NB4 (cell line): Measurements from ENCODE around the gene TNFRSF12A.
"Not testable (repeated sequence)": the region's sequence is repeated elsewhere in the genome, so short reads cannot be mapped to it uniquely, and the experiment has no call there.

ENCODE experiments used
- DNase-seq: peaks from one replicate; pipeline ENCODE4 v3.0.0; 2010; ENCODE audit warnings: low read depth
- H3K4me3 ChIP-seq: one replicate; pipeline ENCODE4 v1.5.1; 2011; ENCODE audit warnings: mild to moderate bottlenecking, low read depth, low read length, moderate library complexity
- MAX ChIP-seq: IDR thresholded peaks from 2 replicates; pipeline ENCODE4 v1.6.1; 2011; ENCODE audit warnings: low read depth, low read length
- MYC ChIP-seq: IDR thresholded peaks from 2 replicates; pipeline ENCODE4 v1.6.1; 2011; ENCODE audit warnings: low read depth, low read length
- POLR2A ChIP-seq: IDR thresholded peaks from 2 replicates; pipeline ENCODE4 v1.6.1; 2011; ENCODE audit warnings: mild to moderate bottlenecking; ENCODE audit not compliant: insufficient read length; ENCODE audit errors: extremely low read depth
- TF ChIP-seq, protein P1 (sequence below): IDR thresholded peaks from one replicate; pipeline ENCODE4 v1.5.1; 2012; ENCODE audit warnings: low read depth, low read length

Gene TNFRSF12A

GRCh38 chr16:3065069-3065741 lies 45.0 kb downstream of the TNFRSF12A start, which contains the start of gene IL32:
IL32 (plus strand) TSS chr16:3065640; CDS start chr16:3065812, 172 bp downstream.
- H3K4me3 ChIP-seq = no peak within 1 kb of the TSS
- DNase-seq = no peak

GRCh38 chr16:3065742-3066439 lies 45.7 kb downstream of the TNFRSF12A start:
- no peak overlapping the region for H3K4me3 ChIP-seq
- no peak for TF ChIP-seq MYC
- TF ChIP-seq POLR2A = no peak
- TF ChIP-seq, protein P1, sequence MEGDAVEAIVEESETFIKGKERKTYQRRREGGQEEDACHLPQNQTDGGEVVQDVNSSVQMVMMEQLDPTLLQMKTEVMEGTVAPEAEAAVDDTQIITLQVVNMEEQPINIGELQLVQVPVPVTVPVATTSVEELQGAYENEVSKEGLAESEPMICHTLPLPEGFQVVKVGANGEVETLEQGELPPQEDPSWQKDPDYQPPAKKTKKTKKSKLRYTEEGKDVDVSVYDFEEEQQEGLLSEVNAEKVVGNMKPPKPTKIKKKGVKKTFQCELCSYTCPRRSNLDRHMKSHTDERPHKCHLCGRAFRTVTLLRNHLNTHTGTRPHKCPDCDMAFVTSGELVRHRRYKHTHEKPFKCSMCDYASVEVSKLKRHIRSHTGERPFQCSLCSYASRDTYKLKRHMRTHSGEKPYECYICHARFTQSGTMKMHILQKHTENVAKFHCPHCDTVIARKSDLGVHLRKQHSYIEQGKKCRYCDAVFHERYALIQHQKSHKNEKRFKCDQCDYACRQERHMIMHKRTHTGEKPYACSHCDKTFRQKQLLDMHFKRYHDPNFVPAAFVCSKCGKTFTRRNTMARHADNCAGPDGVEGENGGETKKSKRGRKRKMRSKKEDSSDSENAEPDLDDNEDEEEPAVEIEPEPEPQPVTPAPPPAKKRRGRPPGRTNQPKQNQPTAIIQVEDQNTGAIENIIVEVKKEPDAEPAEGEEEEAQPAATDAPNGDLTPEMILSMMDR = no peak
- DNase-seq = no peak

More at GRCh38 chr16:3065069-3065741, 45.0 kb downstream of the TNFRSF12A start, which contains the start of gene IL32:
- TF ChIP-seq MAX = no peak
- TF ChIP-seq POLR2A = no peak
- no peak for TF ChIP-seq MYC
- TF ChIP-seq, protein P1 = no peak

- DNase-seq = no peak
- TF ChIP-seq MYC (no peak), MAX (no peak), POLR2A (no peak)
- TF ChIP-seq, protein P1 = no peak
- H3K4me3 ChIP-seq = no peak overlapping the region
Measured at GRCh38 chr16:3066440-3066748, 46.2 kb downstream of the TNFRSF12A start.

- TF ChIP-seq POLR2A = no peak
- TF ChIP-seq MAX = no peak
- TF ChIP-seq MYC = no peak
- TF ChIP-seq, protein P1 = no peak
- no peak overlapping the region for H3K4me3 ChIP-seq
- no peak for DNase-seq
Measured at GRCh38 chr16:3068487-3068886, 48.3 kb downstream of the TNFRSF12A start.

- not testable (repeated sequence) for DNase-seq
Measured at GRCh38 chr16:3069146-3069545, 49.0 kb downstream of the TNFRSF12A start.

GRCh38 chr16:3070608-3071111 lies 50.5 kb downstream of the TNFRSF12A start:
- TF ChIP-seq MYC (no peak), MAX (no peak), POLR2A (no peak)
- TF ChIP-seq, protein P1 = no peak
- peak; percentile 74 for DNase-seq
- no peak overlapping the region for H3K4me3 ChIP-seq

More at GRCh38 chr16:3069146-3069545, 49.0 kb downstream of the TNFRSF12A start:
- not testable (repeated sequence) for H3K4me3 ChIP-seq
